Measurements from ENCODE around the gene ST3GAL4. TPM values are rescaled to one million over a fixed set of nuclear protein-coding genes. Genes with fewer than 3 reads are reported as not detected.

ST3GAL4 gene
- total RNA-seq, 1 donor, result 37.7 TPM

GRCh38 chr11:126328938-126329643 lies 26.4 kb upstream of the ST3GAL4 start:
- no peak for DNase-seq (ENCODE audit: low read depth in 2 of 3, low spot score in 2 of 3)

GRCh38 chr11:126329644-126330211 lies 25.8 kb upstream of the ST3GAL4 start:
- DNase-seq (ENCODE audit: low read depth in 2 of 3, low spot score in 2 of 3), result no peak

DNA sequence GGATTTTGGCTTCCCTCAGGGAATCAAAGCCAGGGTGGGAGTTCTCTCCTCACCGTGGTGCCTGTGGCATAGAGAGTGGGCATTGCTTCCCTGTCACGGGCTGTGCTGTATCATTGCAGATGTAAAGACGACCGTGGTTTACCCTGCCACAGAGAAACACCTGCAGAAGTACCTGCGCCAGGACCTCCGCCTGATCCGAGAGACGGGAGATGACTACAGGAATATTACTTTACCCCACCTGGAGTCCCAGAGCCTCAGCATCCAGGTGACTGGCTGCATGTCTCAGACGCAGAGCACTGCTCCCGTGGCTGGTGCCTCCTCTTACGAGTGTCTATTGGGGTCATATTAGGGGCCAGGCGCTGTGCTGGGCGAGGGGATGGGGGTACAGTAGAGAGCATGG lies 24.2 kb upstream of the ST3GAL4 start:
- no peak for DNase-seq (ENCODE audit: low read depth in 2 of 3, low spot score in 2 of 3)

DNA sequence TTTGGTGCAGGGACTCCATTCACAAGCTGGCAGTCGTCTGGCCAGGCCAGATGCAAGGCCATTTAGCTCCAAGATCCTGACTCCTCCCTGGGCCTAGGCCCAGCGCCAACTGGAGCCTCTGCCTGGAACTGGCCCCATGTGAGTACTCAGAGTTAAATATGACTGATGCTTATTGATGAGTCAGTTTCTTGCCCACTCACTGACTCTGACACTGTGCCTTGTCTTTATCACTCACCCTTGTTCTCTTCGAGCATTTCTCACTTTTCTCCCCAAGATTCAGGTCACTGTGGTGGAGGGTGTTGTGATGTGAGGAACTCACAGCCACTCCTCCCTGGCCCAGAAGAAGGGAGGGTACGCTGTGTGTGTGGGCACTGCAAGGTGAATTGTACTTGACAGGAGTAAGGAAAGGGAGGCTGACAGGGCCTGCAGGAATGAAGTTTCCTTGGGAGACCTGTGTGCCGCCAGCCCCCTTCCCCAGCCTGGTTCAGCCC lies 23.2 kb upstream of the ST3GAL4 start:
- no peak for DNase-seq (ENCODE audit: low read depth in 2 of 3, low spot score in 2 of 3)

DNA sequence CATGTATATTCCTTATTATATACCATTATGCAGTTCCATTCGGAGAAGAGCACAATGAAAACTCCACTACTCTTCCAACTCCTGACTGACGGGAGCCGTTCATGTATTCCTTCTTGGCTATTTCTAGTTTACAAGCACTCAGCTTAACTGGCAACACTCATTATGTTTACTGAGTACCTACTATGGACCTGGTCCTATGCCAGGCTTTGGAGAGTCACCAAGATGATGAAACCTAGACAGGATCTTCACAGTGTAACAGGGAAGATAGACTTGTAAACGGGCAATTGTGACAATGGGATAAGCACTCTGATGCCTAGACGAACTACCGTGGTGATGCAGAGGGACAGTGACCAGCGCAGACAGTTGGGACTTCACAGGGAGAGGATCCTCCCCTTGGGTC lies 22.3 kb upstream of the ST3GAL4 start:
- no peak for DNase-seq (ENCODE audit: low read depth in 2 of 3, low spot score in 2 of 3)

- DNase-seq (ENCODE audit: low read depth in 2 of 3, low spot score in 2 of 3), result no peak
These were observed 20.6 kb upstream of the ST3GAL4 start for GRCh38 chr11:126334659-126335462.

GRCh38 chr11:126335463-126335760 lies 20.1 kb upstream of the ST3GAL4 start:
- no peak for DNase-seq (ENCODE audit: low read depth in 2 of 3, low spot score in 2 of 3)

DNA sequence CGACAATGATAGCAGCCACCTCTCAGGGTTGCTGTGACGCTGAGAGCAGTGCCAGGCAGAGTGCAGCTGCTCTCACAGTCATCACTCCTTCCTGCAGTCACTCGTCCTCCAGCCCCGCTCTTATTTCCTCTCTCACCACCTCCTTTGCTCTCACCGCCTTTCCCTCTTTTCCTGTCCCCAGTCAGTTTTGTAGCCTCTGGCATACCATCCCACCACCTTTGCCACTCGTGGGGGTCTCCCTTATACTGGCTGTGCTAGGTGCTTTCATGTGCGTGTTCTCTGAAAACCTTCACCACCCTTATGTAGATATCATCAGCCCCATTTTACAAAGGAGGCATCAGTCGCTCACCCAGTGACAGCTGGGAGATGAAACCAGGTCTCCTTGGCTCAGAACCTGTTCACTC lies 19.3 kb upstream of the ST3GAL4 start:
- DNase-seq (ENCODE audit: low read depth in 2 of 3, low spot score in 2 of 3), result peak in 2 of 3 donors; percentile 52 to 71

DNA sequence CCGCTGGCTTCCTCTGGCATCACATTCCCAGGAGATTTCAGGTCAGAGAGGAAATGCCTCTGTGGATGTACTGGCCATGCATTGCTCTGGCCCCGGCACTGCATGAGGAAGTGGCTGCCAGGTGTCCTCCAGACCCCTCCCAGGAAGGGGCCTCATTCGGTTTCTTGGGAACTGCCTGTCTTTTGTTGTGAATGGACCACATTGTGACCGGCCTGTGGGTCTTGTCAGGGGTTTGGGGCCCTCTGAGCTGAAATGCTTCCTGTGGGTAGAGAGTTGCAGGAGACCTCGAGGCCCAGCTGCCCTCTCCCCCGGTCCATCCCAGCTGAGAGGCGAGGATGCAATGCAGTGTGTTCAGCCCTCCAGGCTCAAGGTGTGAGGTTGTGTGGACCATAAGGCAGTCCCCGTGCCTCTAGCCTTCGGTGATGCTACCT lies 18.8 kb upstream of the ST3GAL4 start:
- DNase-seq (ENCODE audit: low read depth in 2 of 3, low spot score in 2 of 3), result peak in 1 of 3 donors; percentile 31

GRCh38 chr11:126337126-126337473 lies 18.4 kb upstream of the ST3GAL4 start:
- no peak for DNase-seq (ENCODE audit: low read depth in 2 of 3, low spot score in 2 of 3)

- no peak for DNase-seq (ENCODE audit: low read depth in 2 of 3, low spot score in 2 of 3)
These were observed 17.8 kb upstream of the ST3GAL4 start for GRCh38 chr11:126337474-126338241.

GRCh38 chr11:126338346-126339055 lies 17.0 kb upstream of the ST3GAL4 start:
- no peak for DNase-seq (ENCODE audit: low read depth in 2 of 3, low spot score in 2 of 3)

DNA sequence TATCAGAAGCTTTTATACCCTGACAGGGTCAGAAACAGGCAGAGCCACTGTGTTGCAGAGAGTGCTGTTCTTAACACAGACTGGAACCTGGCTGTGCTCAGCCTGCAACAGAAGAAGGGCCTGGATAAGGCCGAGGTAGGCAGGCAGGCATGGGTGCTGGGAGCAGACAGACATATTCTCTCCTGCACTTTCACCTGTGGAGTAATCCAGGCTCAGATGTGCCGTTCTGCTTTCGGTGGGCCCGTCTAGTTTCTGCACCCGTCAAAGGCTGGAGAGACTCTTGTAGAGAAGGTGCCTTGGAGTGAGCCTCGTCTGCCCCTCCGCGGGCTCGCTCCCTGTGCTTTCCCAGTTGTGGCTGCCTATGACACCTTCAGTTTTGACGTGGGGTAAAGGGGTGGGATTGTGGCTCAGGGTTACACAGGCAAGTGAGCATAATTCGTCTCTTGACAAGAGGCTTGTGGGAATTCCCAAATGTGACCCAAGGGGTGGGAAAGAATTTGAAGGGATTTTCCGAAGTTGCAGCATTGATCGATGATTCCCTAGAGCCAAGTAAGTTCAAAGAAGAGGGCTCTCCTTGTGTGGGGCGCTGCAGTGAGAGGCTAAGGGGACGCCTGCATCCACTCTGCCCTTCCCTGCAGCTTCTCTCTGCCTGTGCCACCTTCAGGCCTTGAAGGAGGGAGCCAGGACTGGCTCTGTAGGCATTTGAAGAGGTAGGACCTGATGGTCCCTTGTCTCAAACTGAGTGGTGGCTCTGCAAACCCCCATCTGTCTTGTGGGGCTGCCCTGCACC lies 16.2 kb upstream of the ST3GAL4 start:
- DNase-seq (ENCODE audit: low read depth in 2 of 3, low spot score in 2 of 3), result no peak

GRCh38 chr11:126339863-126340434 lies 15.5 kb upstream of the ST3GAL4 start:
- no peak for DNase-seq (ENCODE audit: low read depth in 2 of 3, low spot score in 2 of 3)

DNA sequence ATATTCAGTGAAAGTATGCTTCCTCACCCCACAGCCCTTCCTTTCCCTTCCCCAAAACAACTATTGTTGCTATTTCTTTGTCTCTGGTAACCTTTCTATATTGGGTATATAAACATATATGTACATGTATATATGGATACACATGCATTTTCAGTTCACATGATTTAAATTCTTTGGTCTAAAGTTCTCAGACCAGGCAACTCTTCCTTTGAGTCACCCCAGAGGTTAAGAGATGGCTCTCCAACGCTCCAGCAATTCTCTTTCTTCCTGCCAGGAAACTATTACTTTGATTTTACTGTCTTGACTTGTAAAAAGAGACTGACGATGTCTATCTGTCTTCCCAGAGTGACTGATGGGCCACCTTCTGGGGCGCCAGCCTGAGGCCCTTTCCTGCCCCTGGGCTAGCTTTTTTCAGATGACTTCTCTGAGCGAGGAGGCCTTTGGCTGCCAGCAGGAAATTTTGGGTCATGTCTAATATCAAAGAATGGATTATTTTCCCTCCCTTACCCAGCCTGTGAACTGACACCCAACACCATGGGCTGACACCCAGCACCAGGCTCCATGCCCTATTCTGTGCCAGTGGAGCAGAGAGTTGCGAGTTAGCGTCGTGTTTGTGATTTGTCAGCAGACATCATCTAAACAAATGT lies 14.4 kb upstream of the ST3GAL4 start:
- no peak for DNase-seq (ENCODE audit: low read depth in 2 of 3, low spot score in 2 of 3)

- peak in 2 of 3 donors; percentile 22 to 53 for DNase-seq (ENCODE audit: low read depth in 2 of 3, low spot score in 2 of 3)
These were observed 13.7 kb upstream of the ST3GAL4 start for GRCh38 chr11:126341760-126342161.

DNA sequence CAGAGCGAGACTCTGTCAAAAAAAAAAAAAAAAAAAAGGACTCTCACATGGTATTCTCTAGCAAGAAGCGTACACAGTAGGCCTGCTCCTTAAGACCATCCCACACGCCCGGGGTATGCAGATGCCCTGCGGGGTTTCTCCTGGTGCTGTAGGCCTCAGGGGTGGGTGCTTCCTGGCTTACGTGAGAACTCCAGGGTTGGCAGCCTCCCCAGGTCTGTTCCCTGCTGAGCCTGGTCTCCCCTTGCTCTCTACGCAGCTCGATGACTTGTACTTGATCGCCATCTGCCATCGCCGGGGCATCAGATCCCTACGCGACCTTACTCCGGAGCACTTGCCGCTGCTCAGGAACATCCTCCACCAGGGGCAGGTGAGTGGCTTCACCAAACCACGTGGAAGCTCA lies 12.4 kb upstream of the ST3GAL4 start:
- DNase-seq (ENCODE audit: low read depth in 2 of 3, low spot score in 2 of 3), result no peak

DNA sequence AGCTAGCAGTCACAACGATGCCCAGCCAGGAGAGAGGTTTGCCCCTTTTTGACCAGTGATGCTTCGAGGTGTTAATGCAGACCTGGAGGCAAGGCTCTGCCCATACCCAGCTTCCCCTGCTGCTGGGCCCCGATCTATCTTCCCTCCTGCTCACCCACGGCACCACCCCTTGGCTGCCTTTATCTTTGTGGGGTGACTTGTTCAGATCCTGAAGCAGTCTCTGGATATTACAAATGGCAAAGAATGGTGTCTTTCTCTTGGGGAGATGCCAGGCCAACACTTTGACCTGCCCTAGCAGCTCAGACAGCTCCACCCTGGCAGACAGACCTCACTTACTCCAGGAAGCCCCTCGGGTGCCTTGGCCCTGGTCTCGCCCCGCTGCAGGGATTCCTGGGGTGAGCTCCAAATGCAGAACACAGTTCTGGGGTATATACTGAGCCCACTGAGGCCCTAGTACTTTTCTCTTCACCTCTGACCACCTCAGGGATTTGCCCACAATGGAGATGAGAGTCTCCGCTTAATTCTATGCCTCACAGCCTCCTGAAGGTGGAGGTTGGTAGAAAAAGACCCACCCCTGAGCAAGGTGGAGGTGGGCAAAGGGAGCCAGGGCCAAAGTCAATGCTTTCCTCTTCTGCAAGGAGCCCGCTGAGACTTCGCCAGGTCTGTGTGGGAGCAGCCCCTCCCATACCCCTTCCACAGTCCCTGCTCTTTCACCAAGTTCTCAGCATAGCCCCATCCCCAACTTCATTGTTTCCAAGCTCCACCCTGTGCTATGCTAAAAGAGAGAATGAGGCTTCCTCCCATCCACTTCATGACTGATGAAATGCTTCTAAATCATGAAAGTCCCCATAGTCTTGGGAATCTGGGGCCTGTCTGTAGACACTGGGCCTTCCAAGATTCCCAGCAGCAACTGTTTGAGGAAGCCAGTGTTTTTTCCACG lies 11.1 kb upstream of the ST3GAL4 start:
- no peak for DNase-seq (ENCODE audit: low read depth in 2 of 3, low spot score in 2 of 3)
